Left lung (tissue), 10 donors: ENCODE data around the gene FGF14. TPM values are rescaled to one million over a fixed set of nuclear protein-coding genes. Genes with fewer than 3 reads are reported as not detected.

ENCODE experiments used
- ATAC-seq: fragments of 200-7000 bp; cut with Tn5 transposase; one replicate; pipeline ENCODE4 v1.9.1; 2020; ENCODE audit warnings: moderate library complexity
- DNase-seq, 4 donors: peaks; one replicate each; pipeline ENCODE4 v3.0.0-alpha.2; 2013 to 2020
- H3K27ac ChIP-seq, 2 donors: fragments of 200-600 bp; sonication (generic) in 1 of 2; one replicate each; pipeline versions ENCODE4 v1.5.0 to v1.8.0; 2020 to 2021
- H3K27me3 ChIP-seq, 2 donors: fragments of 200-600 bp; sonication (generic) in 1 of 2; one replicate each; pipeline versions ENCODE4 v1.5.0 to v1.8.0; 2020 to 2021
- H3K36me3 ChIP-seq, 2 donors: fragments of 200-600 bp; sonication (generic) in 1 of 2; one replicate each; pipeline versions ENCODE4 v1.5.0 to v1.8.0; 2020 to 2021
- H3K4me1 ChIP-seq, 2 donors: fragments of 200-600 bp; one replicate each; pipeline ENCODE4 v1.8.0; 2021
- H3K4me3 ChIP-seq, 2 donors: fragments of 200-600 bp; sonication (generic) in 1 of 2; one replicate each; pipeline versions ENCODE4 v1.5.0 to v1.8.0; 2020 to 2021; ENCODE audit warnings: mild to moderate bottlenecking in 1 of 2
- H3K9me3 ChIP-seq, 2 donors: fragments of 200-600 bp; sonication (generic) in 1 of 2; one replicate each; pipeline versions ENCODE4 v1.5.0 to v1.8.0; 2020 to 2021
- CTCF ChIP-seq, 2 donors: fragments of 200-600 bp; sonication (generic) in 1 of 2; IDR thresholded peaks; one replicate each; pipeline versions ENCODE4 v1.5.0 to v1.8.0; 2021; ENCODE audit warnings: antibody characterized with exemption in 2 of 2
- intact Hi-C, 2 donors: fragments of 100-400 bp; cut with DNase I; formaldehyde crosslinking; loops; one replicate each; pipeline versions ENCODE4 v1.11.2 to v1.14.2; 2022
- polyA plus RNA-seq, 6 donors: library from polyadenylated mRNA; unstranded; fragments of 120-200 nt; gene quantifications; one replicate each; pipeline ENCODE4 v1.2.1, GENCODE V29; 2013; ENCODE audit not compliant: insufficient read length in 6 of 6
- total RNA-seq, 2 donors: library from RNA; stranded (reverse); fragmentation: NEBNext Ultra II Directional; extraction: Animal tissue kit (Norgen Biotek cat#: 25700); gene quantifications; one replicate each; pipeline ENCODE4 v1.2.1, GENCODE V29; 2021
- donor health status: DM: no; HTN: yes; CAD: no.
- donor health status: DM: no; HTN: no; CAD: no.

The FGF14 gene
- total and polyA plus RNA-seq, 8 donors, result 0.45 to 3.4 (median 0.78) TPM

DNA sequence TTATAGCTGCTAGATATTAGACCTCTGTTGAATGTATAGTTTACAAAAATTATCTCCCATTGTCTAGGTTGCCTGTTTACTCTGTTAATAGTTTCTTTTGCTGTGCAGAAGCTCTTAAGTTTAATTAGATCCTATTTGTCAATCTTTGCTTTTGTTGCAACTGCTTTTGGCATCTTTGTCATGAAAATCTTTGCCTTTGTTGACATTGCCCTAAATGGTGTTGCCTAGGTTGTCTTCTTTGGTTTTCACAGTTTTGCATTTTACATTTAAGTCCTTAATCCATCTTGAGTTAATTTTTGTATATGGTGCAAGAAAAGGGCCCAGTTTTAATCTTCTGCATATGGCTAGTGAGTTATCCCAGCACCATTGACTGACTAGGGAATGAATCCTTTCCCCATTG, 618.3 kb downstream of the FGF14 start:
- H3K36me3 ChIP-seq, result no peaks in the 10 kb centered on the region
- TF ChIP-seq CTCF (IDR thresholded peaks at IDR 0.05), result no peak
- no peaks in the 10 kb centered on the region for H3K4me1 ChIP-seq
- no peak for ATAC-seq
- no peak for DNase-seq
- no peaks in the 10 kb centered on the region for H3K27me3 ChIP-seq
- no peak overlapping the region for H3K4me3 ChIP-seq
- intact Hi-C loops, result no loop called here
- no peaks in the 10 kb centered on the region for H3K9me3 ChIP-seq
- no peak overlapping the region for H3K27ac ChIP-seq

GRCh38 chr13:101780211-101780610, 621.6 kb downstream of the FGF14 start:
- H3K27me3 ChIP-seq, result no peaks in the 10 kb centered on the region
- ATAC-seq (no peak), DNase-seq (no peak)
- no peak overlapping the region for H3K4me3 ChIP-seq
- no peak for TF ChIP-seq CTCF (IDR thresholded peaks at IDR 0.05)
- no peak overlapping the region for H3K27ac ChIP-seq
- intact Hi-C loops, result no loop called here
- no peaks in the 10 kb centered on the region for H3K9me3 ChIP-seq
- no peaks in the 10 kb centered on the region for H3K36me3 ChIP-seq
- H3K4me1 ChIP-seq, result no peaks in the 10 kb centered on the region

DNA sequence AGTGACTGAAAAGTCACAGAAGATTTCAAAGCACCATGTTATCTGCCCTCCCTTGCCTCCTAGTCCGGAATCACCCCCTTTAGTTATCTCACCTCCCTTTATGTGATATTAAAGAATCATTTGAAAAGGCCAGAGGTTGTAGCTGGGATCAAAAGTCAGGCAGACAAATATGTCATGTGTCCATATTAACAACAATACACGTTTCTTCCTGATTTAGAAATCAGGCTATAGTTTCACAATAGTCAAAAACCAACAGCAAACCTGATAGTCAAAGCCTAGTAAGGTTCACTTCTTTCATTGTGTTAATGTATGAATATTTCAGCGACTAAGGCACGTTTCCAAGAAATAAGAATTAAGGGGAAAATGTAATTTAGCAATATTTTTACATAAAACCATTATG, 622.7 kb downstream of the FGF14 start:
- DNase-seq (no peak), ATAC-seq (no peak)
- H3K9me3 ChIP-seq, result no peaks in the 10 kb centered on the region
- no peaks in the 10 kb centered on the region for H3K27me3 ChIP-seq
- H3K4me1 ChIP-seq, result no peaks in the 10 kb centered on the region
- no peak overlapping the region for H3K4me3 ChIP-seq
- TF ChIP-seq CTCF (IDR thresholded peaks at IDR 0.05), result no peak
- H3K36me3 ChIP-seq, result no peaks in the 10 kb centered on the region
- intact Hi-C loops, result no loop called here
- H3K27ac ChIP-seq, result no peak overlapping the region

DNA sequence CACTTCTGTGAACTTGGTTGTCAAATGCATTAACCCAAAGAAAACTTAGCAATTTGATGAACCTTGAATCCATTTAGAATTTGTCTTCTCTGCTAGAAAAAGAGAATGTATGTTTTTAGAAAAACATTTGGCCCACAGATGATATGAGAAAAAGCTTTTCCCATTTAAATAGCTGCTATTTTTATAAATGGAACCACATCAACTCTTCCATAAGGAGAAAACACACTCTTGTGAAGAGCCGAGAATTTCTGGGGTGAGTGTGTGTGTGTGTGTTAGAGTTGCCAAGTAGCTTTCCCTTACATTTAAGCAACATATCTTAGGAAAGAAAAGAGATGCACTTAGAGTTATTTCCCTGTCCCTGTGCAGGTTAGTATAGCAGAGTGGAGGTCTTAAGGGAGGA, 626.6 kb downstream of the FGF14 start:
- no peak for DNase-seq
- Histone ChIP-seq H3K4me3 (no peak overlapping the region), H3K36me3 (no peaks in the 10 kb centered on the region), H3K27me3 (no peaks in the 10 kb centered on the region), H3K27ac (no peak overlapping the region), H3K4me1 (no peaks in the 10 kb centered on the region), H3K9me3 (no peaks in the 10 kb centered on the region)
- ATAC-seq, result no peak
- intact Hi-C loops, result no loop called here
- no peak for TF ChIP-seq CTCF (IDR thresholded peaks at IDR 0.05)

DNA sequence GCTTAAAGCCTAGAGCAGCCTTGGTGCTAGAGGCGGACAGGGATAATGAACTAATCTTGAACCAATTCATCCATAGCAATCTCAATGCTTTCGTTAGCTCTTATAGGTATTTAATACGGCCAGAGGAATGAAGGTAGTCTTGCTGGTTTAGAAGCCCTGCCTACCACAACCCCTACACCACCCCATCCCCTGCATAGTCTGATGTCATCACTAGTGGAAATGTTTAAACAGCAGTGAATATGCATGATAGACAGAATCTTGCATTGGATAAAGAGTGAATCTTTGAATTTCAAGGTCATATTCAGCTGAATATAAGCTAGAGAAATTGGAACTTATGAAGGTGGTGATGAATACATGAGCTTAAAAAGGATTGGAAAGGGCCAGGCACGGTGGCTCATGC, 627.5 kb downstream of the FGF14 start:
- TF ChIP-seq CTCF (IDR thresholded peaks at IDR 0.05), result no peak
- H3K27me3 ChIP-seq, result no peaks in the 10 kb centered on the region
- intact Hi-C loops, result no loop called here
- H3K4me3 ChIP-seq, result no peak overlapping the region
- DNase-seq (no peak), ATAC-seq (no peak)
- no peaks in the 10 kb centered on the region for H3K4me1 ChIP-seq
- no peaks in the 10 kb centered on the region for H3K9me3 ChIP-seq
- no peaks in the 10 kb centered on the region for H3K36me3 ChIP-seq
- H3K27ac ChIP-seq, result no peak overlapping the region
